WTC11 (cell line): Measurements from ENCODE around the gene RAET1E.

Source experiments
- CREB1 ChIP-seq: sonication (generic); formaldehyde crosslinking; IDR thresholded peaks from 2 replicates; pipeline ENCODE4 v1.8.0; 2023; ENCODE audit warnings: mild to moderate bottlenecking, missing genetic modification reagents
- CTCF ChIP-seq: fragments of 200-600 bp; IDR thresholded peaks from 2 replicates; pipeline ENCODE4 v1.8.0; 2022; ENCODE audit warnings: antibody characterized with exemption
- GABPB1 ChIP-seq: sonication (generic); formaldehyde crosslinking; IDR thresholded peaks from 2 replicates; pipeline ENCODE4 v1.8.1; 2023; ENCODE audit warnings: mild to moderate bottlenecking, missing genetic modification reagents
- NFATC4 ChIP-seq: fragments of 250-450 bp; sonication (Bioruptor Pico); IDR thresholded peaks from 2 replicates; pipeline ENCODE4 v1.9.0; 2021; ENCODE audit warnings: mild to moderate bottlenecking
- NR1H2 ChIP-seq: sonication (generic); formaldehyde crosslinking; IDR thresholded peaks from 2 replicates; pipeline ENCODE4 v1.9.0; 2021; ENCODE audit warnings: mild to moderate bottlenecking, moderate library complexity, missing genetic modification reagents
- STAT6 ChIP-seq: sonication (generic); formaldehyde crosslinking; conservative IDR thresholded peaks from 2 replicates; pipeline ENCODE4 v1.8.1; 2023; ENCODE audit warnings: mild to moderate bottlenecking, low read depth, missing genetic modification reagents, moderate library complexity

DNA sequence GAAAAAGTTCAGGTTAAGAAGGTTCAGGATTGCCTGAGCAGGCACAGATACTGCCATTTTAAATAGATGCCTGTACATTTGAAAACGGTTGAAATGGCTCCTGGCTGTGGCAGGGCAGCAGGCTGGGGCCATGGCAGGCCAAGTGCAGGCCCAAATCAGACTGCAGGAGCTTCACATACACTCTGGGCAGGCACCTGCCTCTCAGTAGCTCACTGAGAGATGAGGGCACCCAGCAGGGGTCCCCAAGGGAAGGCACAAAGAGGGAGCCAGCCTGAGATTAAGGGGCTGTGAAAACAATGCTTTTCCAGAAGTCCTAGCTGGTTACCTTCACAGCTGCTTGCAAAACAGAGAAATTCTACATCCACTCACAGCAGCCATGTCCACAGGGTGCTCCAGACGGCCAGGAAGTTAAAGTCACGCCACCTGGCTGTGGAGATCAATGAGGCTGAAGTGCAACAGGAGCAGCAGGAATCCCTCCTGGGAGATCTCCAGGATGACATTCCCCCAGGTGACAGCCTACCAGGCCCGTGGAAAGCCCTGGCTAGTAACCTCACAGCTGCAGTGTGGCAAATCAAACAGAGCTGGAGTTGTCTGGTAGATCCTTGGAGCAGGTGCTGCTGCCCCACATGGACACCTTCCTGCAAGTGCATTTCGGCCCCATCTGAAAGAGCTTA, 6.2 kb upstream of the RAET1E start:
- no peak for TF ChIP-seq CTCF
- TF ChIP-seq GABPB1 (CRISPR knock-in tag) = no peak
- TF ChIP-seq STAT6 (CRISPR knock-in tag) = no peak
- no peak for TF ChIP-seq NFATC4 (CRISPR knock-in tag)
- TF ChIP-seq NR1H2 = no peak
- TF ChIP-seq CREB1 (CRISPR knock-in tag) = no peak
